ENCODE data around the gene PLA2G10. TPM values are rescaled to one million over a fixed set of nuclear protein-coding genes. Genes with fewer than 3 reads are reported as not detected.

Gene PLA2G10
- total and polyA plus RNA-seq, 9 of the 15 experiments (the other 6 are each of a cell fraction or from before 2014, with no cell fraction given): not detected

GRCh38 chr16:14629612-14629918 lies 64.5 kb downstream of the PLA2G10 start (continued):
- TF ChIP-seq CUX1 (CRISPR knock-in tag; IDR thresholded peaks at IDR 0.05) (no peak), RBM25 (IDR thresholded peaks at IDR 0.05; ENCODE audit: low read depth, low read length, severe bottlenecking) (no peak), E2F6 (IDR thresholded peaks at IDR 0.05; ENCODE audit: borderline replicate concordance in 1 of 2, extremely low read depth in 1 of 2, insufficient read depth in 1 of 2, insufficient read length in 1 of 2, low read depth in 1 of 2, low read length in 1 of 2, poor library complexity in 1 of 2, severe bottlenecking in 1 of 2) (no peak), ZNF830 (CRISPR knock-in tag; IDR thresholded peaks at IDR 0.05) (no peak), ZFPM2 (CRISPR knock-in tag; IDR thresholded peaks at IDR 0.05) (no peak), COPS2 (conservative IDR thresholded peaks at IDR 0.05) (no peak), ZKSCAN8 (CRISPR knock-in tag; IDR thresholded peaks at IDR 0.05) (no peak), ZNF146 (CRISPR knock-in tag; IDR thresholded peaks at IDR 0.05; ENCODE audit: unreplicated experiment) (no peak), FOXK1 (CRISPR knock-in tag; IDR thresholded peaks at IDR 0.05; ENCODE audit: borderline replicate concordance) (no peak), ZSCAN29 (IDR thresholded peaks at IDR 0.05) (no peak), ZNF592 (IDR thresholded peaks at IDR 0.05) (no peak), CHD1 (IDR thresholded peaks at IDR 0.05; ENCODE audit: low read length) (peak; percentile 43)
- TF ChIP-seq, protein P1, sequence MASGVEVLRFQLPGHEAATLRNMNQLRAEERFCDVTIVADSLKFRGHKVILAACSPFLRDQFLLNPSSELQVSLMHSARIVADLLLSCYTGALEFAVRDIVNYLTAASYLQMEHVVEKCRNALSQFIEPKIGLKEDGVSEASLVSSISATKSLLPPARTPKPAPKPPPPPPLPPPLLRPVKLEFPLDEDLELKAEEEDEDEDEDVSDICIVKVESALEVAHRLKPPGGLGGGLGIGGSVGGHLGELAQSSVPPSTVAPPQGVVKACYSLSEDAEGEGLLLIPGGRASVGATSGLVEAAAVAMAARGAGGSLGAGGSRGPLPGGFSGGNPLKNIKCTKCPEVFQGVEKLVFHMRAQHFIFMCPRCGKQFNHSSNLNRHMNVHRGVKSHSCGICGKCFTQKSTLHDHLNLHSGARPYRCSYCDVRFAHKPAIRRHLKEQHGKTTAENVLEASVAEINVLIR (CRISPR knock-in tag; IDR thresholded peaks at IDR 0.05): no peak
- TF ChIP-seq, protein P2, sequence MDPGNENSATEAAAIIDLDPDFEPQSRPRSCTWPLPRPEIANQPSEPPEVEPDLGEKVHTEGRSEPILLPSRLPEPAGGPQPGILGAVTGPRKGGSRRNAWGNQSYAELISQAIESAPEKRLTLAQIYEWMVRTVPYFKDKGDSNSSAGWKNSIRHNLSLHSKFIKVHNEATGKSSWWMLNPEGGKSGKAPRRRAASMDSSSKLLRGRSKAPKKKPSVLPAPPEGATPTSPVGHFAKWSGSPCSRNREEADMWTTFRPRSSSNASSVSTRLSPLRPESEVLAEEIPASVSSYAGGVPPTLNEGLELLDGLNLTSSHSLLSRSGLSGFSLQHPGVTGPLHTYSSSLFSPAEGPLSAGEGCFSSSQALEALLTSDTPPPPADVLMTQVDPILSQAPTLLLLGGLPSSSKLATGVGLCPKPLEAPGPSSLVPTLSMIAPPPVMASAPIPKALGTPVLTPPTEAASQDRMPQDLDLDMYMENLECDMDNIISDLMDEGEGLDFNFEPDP (CRISPR knock-in tag; IDR thresholded peaks at IDR 0.05): no peak
